CD8-positive, alpha-beta memory T cell (primary cell): Measurements from ENCODE around the gene ATXN1L. TPM values are rescaled to one million over a fixed set of nuclear protein-coding genes. Genes with fewer than 3 reads are reported as not detected.

Experiments used
- CTCF ChIA-PET: fragments of 350-600 bp; sonication (Branson Sonifier 250); formaldehyde crosslinking; loops from one replicate; lab custom pipeline; 2021; ENCODE audit warnings: antibody characterized with exemption; lab: Charles Lee
- POLR2A ChIA-PET: fragments of 350-600 bp; sonication (Branson Sonifier 250); formaldehyde crosslinking; loops from one replicate; lab custom pipeline; 2021; ENCODE audit warnings: antibody characterized with exemption; lab: Charles Lee
- DNase-seq, 5 donors: peaks; one replicate each; pipeline versions ENCODE4 v3.0.0 to v3.0.0-alpha.2; 2020 to 2022; ENCODE audit warnings: mixed read lengths in 1 of 5
- H3K27ac ChIP-seq: one replicate; pipeline ENCODE4 v1.7.0; 2013; ENCODE audit warnings: low read depth, mild to moderate bottlenecking, low read length, moderate library complexity
- H3K27me3 ChIP-seq: 2 replicates; pipeline ENCODE4 v1.7.0; 2013; ENCODE audit warnings: low read length, mild to moderate bottlenecking; ENCODE audit not compliant: insufficient read depth, poor library complexity, severe bottlenecking
- H3K36me3 ChIP-seq: 2 replicates; pipeline ENCODE4 v1.7.0; 2013; ENCODE audit warnings: mild to moderate bottlenecking, low read length, moderate library complexity; ENCODE audit not compliant: insufficient read depth
- H3K4me1 ChIP-seq: 2 replicates; pipeline ENCODE4 v1.7.0; 2013; ENCODE audit warnings: mild to moderate bottlenecking, low read length, moderate library complexity; ENCODE audit not compliant: insufficient read depth
- H3K4me3 ChIP-seq: 2 replicates; pipeline ENCODE4 v1.7.0; 2013; ENCODE audit warnings: mild to moderate bottlenecking, low read length
- H3K9me3 ChIP-seq: 2 replicates; pipeline ENCODE4 v1.7.0; 2013; ENCODE audit warnings: mild to moderate bottlenecking, low read length
- H3K27ac Mint-ChIP-seq, 8 donors: one replicate each; pipeline ENCODE4 v1.8.0; 2020 to 2021; ENCODE audit warnings: mixed read lengths in 8 of 8, mild to moderate bottlenecking in 6 of 8, inconsistent platforms in 3 of 8, moderate library complexity in 3 of 8
- H3K27me3 Mint-ChIP-seq, 2 donors: one replicate each; pipeline ENCODE4 v1.8.0; 2020 to 2021; ENCODE audit warnings: mixed read lengths in 2 of 2, mild to moderate bottlenecking in 1 of 2, moderate library complexity in 1 of 2
- H3K36me3 Mint-ChIP-seq, 3 donors: one replicate each; pipeline ENCODE4 v1.8.0; 2020 to 2021; ENCODE audit warnings: mixed read lengths in 3 of 3, inconsistent platforms in 1 of 3, mild to moderate bottlenecking in 1 of 3
- H3K4me1 Mint-ChIP-seq, 3 donors: one replicate each; pipeline ENCODE4 v1.8.0; 2020 to 2021; ENCODE audit warnings: mixed read lengths in 3 of 3, inconsistent platforms in 1 of 3, mild to moderate bottlenecking in 1 of 3
- H3K4me3 Mint-ChIP-seq, 7 donors: one replicate each; pipeline ENCODE4 v1.8.0; 2020 to 2021; ENCODE audit warnings: mixed read lengths in 7 of 7, mild to moderate bottlenecking in 6 of 7, moderate library complexity in 4 of 7, inconsistent platforms in 2 of 7
- H3K9me3 Mint-ChIP-seq, 5 donors: one replicate each; pipeline ENCODE4 v1.8.0; 2020 to 2022; ENCODE audit warnings: mixed read lengths in 5 of 5, mild to moderate bottlenecking in 3 of 5, moderate library complexity in 2 of 5, inconsistent platforms in 1 of 5
- polyA plus RNA-seq: library from polyadenylated mRNA; unstranded; fragments of 300-500 nt; fragmentation: Illumina TruSeq; gene quantifications from one replicate; pipeline ENCODE4 v1.2.3, GENCODE V29; 2021
- total RNA-seq, 2 experiments: library from RNA; stranded (reverse); gene quantifications; one replicate each; pipeline ENCODE4 v1.2.3, GENCODE V29; 2021

ATXN1L gene
- total and polyA plus RNA-seq, 3 experiments from 2014 or later: 11.9 to 19.7 (median 16.9) TPM

- Histone ChIP-seq H3K4me3 (no peak overlapping the region), H3K27me3 (no peaks in the 10 kb centered on the region), H3K9me3 (no peaks in the 10 kb centered on the region), H3K36me3 (no peaks in the 10 kb centered on the region), H3K4me1 (peaks cover under 1% of the 10 kb centered on the region), H3K27ac (no peak overlapping the region)
- no peaks in the 10 kb centered on the region for H3K36me3 Mint-ChIP-seq
- POLR2A ChIA-PET: no interaction called here
- no peak for DNase-seq
- no peaks in the 10 kb centered on the region for H3K9me3 Mint-ChIP-seq
- H3K27ac Mint-ChIP-seq: no peak overlapping the region
- no peak overlapping the region for H3K4me3 Mint-ChIP-seq
- H3K4me1 Mint-ChIP-seq: peaks cover 2 to 8% (median 7%) of the 10 kb centered on the region in 3 donors
- CTCF ChIA-PET: no interaction called here
- no peaks in the 10 kb centered on the region for H3K27me3 Mint-ChIP-seq
These were observed 5.7 kb upstream of the ATXN1L start for GRCh38 chr16:71840052-71840451.

DNA sequence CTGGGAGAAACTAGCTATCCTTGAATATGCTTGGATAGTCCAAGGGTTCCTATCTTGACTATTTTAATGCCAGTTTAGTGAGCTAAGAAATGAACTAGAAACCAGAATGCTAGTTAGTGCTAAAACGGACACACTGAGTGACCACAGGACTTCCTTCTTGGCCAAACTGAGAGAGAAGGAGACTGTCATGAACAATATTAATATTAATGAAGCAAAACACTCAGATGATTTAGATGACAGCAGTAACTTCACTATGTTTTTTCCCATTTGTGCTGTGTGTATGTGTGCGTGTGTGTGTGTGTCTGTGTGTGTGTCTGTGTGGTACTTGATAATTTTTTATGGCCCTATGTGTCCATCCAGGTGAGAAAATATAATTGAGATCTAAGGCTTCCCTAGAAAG is 2.2 kb upstream of the ATXN1L start:
- no peak overlapping the region for H3K27ac ChIP-seq
- ChIA-PET POLR2A (interaction anchor here (2.8 kb wide), 1 partner anchor 38 kb away, joined by 19 read pairs; no protein-coding TSS in a partner anchor), CTCF (interaction anchor here (1.4 to 2.1 kb wide), 2 partner anchors 35 to 37 kb away, joined by 3 to 5 read pairs; partner anchors contain the start of gene AP1G1)
- H3K4me1 ChIP-seq: peaks cover 17% of the 10 kb centered on the region
- Mint-ChIP-seq H3K4me3 (peak overlapping the region in 1 of 7 donors; percentile 37), H3K27ac (peak overlapping the region in 2 of 8 donors; percentile 46 to 56), H3K4me1 (peaks cover 28 to 38% (median 30%) of the 10 kb centered on the region in 3 donors), H3K9me3 (no peaks in the 10 kb centered on the region), H3K27me3 (no peaks in the 10 kb centered on the region), H3K36me3 (peaks cover 2 to 24% (median 6%) of the 10 kb centered on the region in 3 donors)
- H3K36me3 ChIP-seq: peaks cover 8% of the 10 kb centered on the region
- no peaks in the 10 kb centered on the region for H3K27me3 ChIP-seq
- DNase-seq: no peak
- H3K4me3 ChIP-seq: no peak overlapping the region
- H3K9me3 ChIP-seq: no peaks in the 10 kb centered on the region

DNA sequence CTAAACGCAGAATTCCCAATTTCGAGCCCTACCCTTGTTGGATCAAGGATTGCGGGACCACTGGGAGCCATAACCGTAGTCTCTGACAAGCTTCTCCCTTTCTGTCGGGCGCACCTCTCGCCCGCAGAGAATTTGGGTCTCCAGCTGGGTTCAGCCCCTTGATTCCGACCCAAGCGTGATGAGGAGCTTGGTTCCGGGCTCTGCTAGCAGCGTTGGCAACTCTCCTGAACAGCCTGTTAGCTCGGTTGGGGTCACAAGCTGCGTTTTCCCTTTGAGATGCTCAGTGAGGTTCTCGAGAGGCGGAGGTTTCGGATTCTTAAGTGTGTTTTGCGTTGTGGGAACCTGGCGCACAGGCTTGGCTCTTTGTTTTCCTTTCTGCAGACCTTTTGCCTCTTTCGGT is 655 bp downstream of the ATXN1L start:
- peak in 2 of 5 donors; percentile 6 to 41 for DNase-seq
- Mint-ChIP-seq H3K27me3 (no peaks in the 10 kb centered on the region), H3K27ac (peak overlapping the region; percentile 89 to 98 (median 94)), H3K4me1 (peaks cover 34 to 52% (median 43%) of the 10 kb centered on the region in 3 donors), H3K36me3 (peaks cover 11 to 50% (median 18%) of the 10 kb centered on the region in 3 donors), H3K4me3 (peak overlapping the region; percentile 91 to 96 (median 94)), H3K9me3 (no peaks in the 10 kb centered on the region)
- Histone ChIP-seq H3K27me3 (no peaks in the 10 kb centered on the region), H3K4me1 (peaks cover 17% of the 10 kb centered on the region), H3K36me3 (peaks cover 29% of the 10 kb centered on the region), H3K4me3 (peak overlapping the region; percentile 97), H3K9me3 (no peaks in the 10 kb centered on the region), H3K27ac (peak overlapping the region; percentile 90)
- CTCF ChIA-PET: interaction anchor here (1.3 to 3.4 kb wide), 2 partner anchors 10 to 36 kb away, joined by 5 to 22 read pairs; no protein-coding TSS in a partner anchor
- POLR2A ChIA-PET: interaction anchor here (0.7 to 2.8 kb wide), 5 partner anchors 9 to 49 kb away, joined by 3 to 19 read pairs (median 9); partner anchors contain the start of genes AP1G1 and IST1

GRCh38 chr16:71847096-71847495 is 1.3 kb downstream of the ATXN1L start:
- Mint-ChIP-seq H3K4me3 (peak overlapping the region; percentile 91 to 96 (median 94)), H3K9me3 (no peaks in the 10 kb centered on the region), H3K36me3 (peaks cover 11 to 57% (median 18%) of the 10 kb centered on the region in 3 donors), H3K27ac (peak overlapping the region; percentile 77 to 98 (median 92)), H3K27me3 (no peaks in the 10 kb centered on the region), H3K4me1 (peaks cover 36 to 57% (median 46%) of the 10 kb centered on the region in 3 donors)
- Histone ChIP-seq H3K4me3 (peak overlapping the region; percentile 97), H3K4me1 (peaks cover 17% of the 10 kb centered on the region), H3K36me3 (peaks cover 29% of the 10 kb centered on the region), H3K27ac (peak overlapping the region; percentile 90), H3K27me3 (no peaks in the 10 kb centered on the region), H3K9me3 (no peaks in the 10 kb centered on the region)
- CTCF ChIA-PET: interaction anchor here (1.3 to 3.4 kb wide), 2 partner anchors 10 to 35 kb away, joined by 5 to 22 read pairs; no protein-coding TSS in a partner anchor
- no peak for DNase-seq
- POLR2A ChIA-PET: interaction anchor here (1.6 to 2.0 kb wide), 2 partner anchors 9 to 39 kb away, joined by 9 to 11 read pairs; partner anchors contain the start of gene AP1G1

GRCh38 chr16:71848622-71849021 is 2.8 kb downstream of the ATXN1L start:
- H3K4me1 Mint-ChIP-seq: peaks cover 46 to 68% (median 56%) of the 10 kb centered on the region in 3 donors
- H3K4me3 Mint-ChIP-seq: peak overlapping the region in 2 of 7 donors; percentile 11 to 95
- Histone ChIP-seq H3K27ac (no peak overlapping the region), H3K9me3 (no peaks in the 10 kb centered on the region), H3K4me1 (peaks cover 26% of the 10 kb centered on the region), H3K4me3 (no peak overlapping the region), H3K27me3 (no peaks in the 10 kb centered on the region), H3K36me3 (peaks cover 29% of the 10 kb centered on the region)
- H3K27ac Mint-ChIP-seq: peak overlapping the region in 7 of 8 donors; percentile 8 to 91 (median 42)
- H3K27me3 Mint-ChIP-seq: no peaks in the 10 kb centered on the region
- DNase-seq: no peak
- no peaks in the 10 kb centered on the region for H3K9me3 Mint-ChIP-seq
- ChIA-PET CTCF (no interaction called here), POLR2A (no interaction called here)
- H3K36me3 Mint-ChIP-seq: peaks cover 11 to 71% (median 21%) of the 10 kb centered on the region in 3 donors

DNA sequence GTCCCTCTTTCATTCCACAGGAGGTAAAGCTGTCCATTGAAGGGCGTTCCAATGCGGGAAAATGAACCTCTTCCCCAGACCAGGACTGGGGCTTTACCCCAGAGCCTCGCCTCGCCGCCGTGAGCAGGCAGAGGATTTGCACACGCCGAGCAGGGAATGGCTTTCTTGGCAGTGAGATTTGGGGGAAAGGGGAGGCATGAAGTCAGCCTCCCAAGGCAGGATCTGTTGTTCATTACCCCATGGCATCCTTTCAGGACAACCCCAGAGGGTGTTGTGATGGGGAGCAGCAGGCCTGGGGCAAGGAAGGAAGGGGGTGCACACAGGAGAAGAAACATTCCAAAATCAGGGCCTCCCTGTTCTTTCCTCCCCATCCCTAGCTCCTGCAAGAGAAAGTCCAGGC is 6.0 kb downstream of the ATXN1L start:
- peaks cover 65 to 86% (median 82%) of the 10 kb centered on the region in 3 donors for H3K4me1 Mint-ChIP-seq

DNA sequence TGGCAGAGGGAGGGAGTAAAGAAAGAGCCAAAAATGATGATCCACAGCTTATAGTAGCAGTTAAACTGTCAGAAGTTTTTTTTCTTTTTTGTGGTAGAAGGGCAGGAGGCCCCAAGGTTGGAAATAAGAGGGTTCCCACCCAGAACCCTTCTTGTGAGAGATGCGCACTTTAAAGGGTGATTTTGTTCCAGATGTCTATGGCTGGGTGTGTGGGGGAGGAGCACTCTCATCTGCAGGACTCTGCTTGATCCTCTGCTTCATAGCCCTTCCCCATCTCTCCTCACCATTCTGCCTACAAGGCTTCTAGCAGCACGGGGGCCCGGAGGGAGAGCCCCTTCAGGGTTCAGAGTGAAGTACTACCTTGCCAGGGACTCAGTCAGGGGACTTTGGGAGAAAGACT is 6.4 kb downstream of the ATXN1L start:
- Histone ChIP-seq H3K27ac (no peak overlapping the region), H3K27me3 (no peaks in the 10 kb centered on the region), H3K4me1 (peaks cover 41% of the 10 kb centered on the region), H3K4me3 (no peak overlapping the region), H3K9me3 (no peaks in the 10 kb centered on the region), H3K36me3 (peaks cover 29% of the 10 kb centered on the region)
- ChIA-PET POLR2A (interaction anchor here (0.6 kb wide), 1 partner anchor 54 kb away, joined by 3 read pairs; no protein-coding TSS in a partner anchor), CTCF (interaction anchor here (1.3 to 3.9 kb wide), 2 partner anchors 29 to 31 kb away, joined by 3 to 19 read pairs; partner anchors contain the start of gene ZNF821)
- Mint-ChIP-seq H3K27ac (peak overlapping the region in 4 of 8 donors; percentile 15 to 86 (median 44)), H3K36me3 (peaks cover 11 to 76% (median 21%) of the 10 kb centered on the region in 3 donors), H3K27me3 (no peaks in the 10 kb centered on the region), H3K9me3 (no peaks in the 10 kb centered on the region), H3K4me1 (peaks cover 64 to 86% (median 82%) of the 10 kb centered on the region in 3 donors), H3K4me3 (no peak overlapping the region)
- DNase-seq: no peak

More for the DNA sequence above, 6.0 kb downstream of the ATXN1L start:
- POLR2A ChIA-PET: no interaction called here
- peaks cover 11 to 80% (median 21%) of the 10 kb centered on the region in 3 donors for H3K36me3 Mint-ChIP-seq
- Histone ChIP-seq H3K4me1 (peaks cover 42% of the 10 kb centered on the region), H3K4me3 (no peak overlapping the region), H3K36me3 (peaks cover 29% of the 10 kb centered on the region), H3K9me3 (no peaks in the 10 kb centered on the region), H3K27ac (no peak overlapping the region), H3K27me3 (no peaks in the 10 kb centered on the region)
- H3K9me3 Mint-ChIP-seq: no peaks in the 10 kb centered on the region
- DNase-seq: no peak
- CTCF ChIA-PET: interaction anchor here (1.3 to 3.9 kb wide), 2 partner anchors 29 to 32 kb away, joined by 3 to 19 read pairs; partner anchors contain the start of gene ZNF821
- no peaks in the 10 kb centered on the region for H3K27me3 Mint-ChIP-seq
- peak overlapping the region in 1 of 8 donors; percentile 15 for H3K27ac Mint-ChIP-seq
- no peak overlapping the region for H3K4me3 Mint-ChIP-seq

DNA sequence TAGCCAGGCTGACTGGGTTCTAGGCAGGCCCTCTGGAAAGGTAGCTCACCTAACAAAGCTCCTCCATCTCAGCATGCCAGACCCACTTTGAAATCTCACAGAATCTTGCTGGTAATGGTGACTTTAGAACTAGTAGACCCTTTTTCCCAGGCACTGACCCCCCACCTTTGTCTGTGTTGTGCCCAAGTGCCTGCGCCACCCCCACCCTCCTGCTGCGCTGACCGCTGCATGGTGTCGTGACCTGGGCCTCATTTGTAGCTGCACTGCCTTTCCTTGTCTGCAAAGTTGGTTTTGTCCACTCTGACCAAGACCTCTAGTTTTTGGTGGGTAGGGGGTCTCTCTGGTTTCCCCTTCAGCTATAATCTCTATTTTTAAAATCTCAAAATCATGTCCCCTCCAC is 6.8 kb downstream of the ATXN1L start:
- peaks cover 29% of the 10 kb centered on the region for H3K36me3 ChIP-seq
- no peak for DNase-seq
- no peak overlapping the region for H3K4me3 ChIP-seq
- H3K27ac ChIP-seq: no peak overlapping the region
- Mint-ChIP-seq H3K27ac (peak overlapping the region in 6 of 8 donors; percentile 29 to 88 (median 74)), H3K4me3 (peak overlapping the region in 1 of 7 donors; percentile 37), H3K36me3 (peaks cover 11 to 77% (median 21%) of the 10 kb centered on the region in 3 donors), H3K4me1 (peaks cover 64 to 86% (median 82%) of the 10 kb centered on the region in 3 donors), H3K27me3 (no peaks in the 10 kb centered on the region), H3K9me3 (no peaks in the 10 kb centered on the region)
- no peaks in the 10 kb centered on the region for H3K9me3 ChIP-seq
- ChIA-PET CTCF (interaction anchor here (1.3 to 3.9 kb wide), 2 partner anchors 28 to 31 kb away, joined by 3 to 19 read pairs; partner anchors contain the start of gene ZNF821), POLR2A (interaction anchor here (0.6 kb wide), 1 partner anchor 53 kb away, joined by 3 read pairs; no protein-coding TSS in a partner anchor)
- peaks cover 38% of the 10 kb centered on the region for H3K4me1 ChIP-seq
- H3K27me3 ChIP-seq: no peaks in the 10 kb centered on the region
